Measurements from ENCODE around the gene SORCS2.

Gene SORCS2

GRCh38 chr4:7569810-7570783, 377.8 kb downstream of the SORCS2 start:
- no peak for TF ChIP-seq GATA2 (IDR thresholded peaks at IDR 0.05; ENCODE audit: low read depth, low read length)
- TF ChIP-seq GATA3 (IDR thresholded peaks at IDR 0.05; ENCODE audit: low read depth, low read length) = no peak

GRCh38 chr4:7571001-7571400, 378.7 kb downstream of the SORCS2 start:
- TF ChIP-seq GATA2 (IDR thresholded peaks at IDR 0.05; ENCODE audit: low read depth, low read length) = no peak
- no peak for TF ChIP-seq GATA3 (IDR thresholded peaks at IDR 0.05; ENCODE audit: low read depth, low read length)

- TF ChIP-seq GATA3 (IDR thresholded peaks at IDR 0.05; ENCODE audit: low read depth, low read length) (no peak), GATA2 (IDR thresholded peaks at IDR 0.05; ENCODE audit: low read depth, low read length) (no peak)
Measured at GRCh38 chr4:7571701-7572100, 379.4 kb downstream of the SORCS2 start.

- no peak for TF ChIP-seq GATA2 (IDR thresholded peaks at IDR 0.05; ENCODE audit: low read depth, low read length)
- no peak for TF ChIP-seq GATA3 (IDR thresholded peaks at IDR 0.05; ENCODE audit: low read depth, low read length)
Measured at GRCh38 chr4:7572894-7573293, 380.6 kb downstream of the SORCS2 start.

GRCh38 chr4:7573576-7574091, 381.3 kb downstream of the SORCS2 start:
- TF ChIP-seq GATA2 (IDR thresholded peaks at IDR 0.05; ENCODE audit: low read depth, low read length) (no peak), GATA3 (IDR thresholded peaks at IDR 0.05; ENCODE audit: low read depth, low read length) (no peak)

GRCh38 chr4:7574287-7575014, 382.1 kb downstream of the SORCS2 start:
- TF ChIP-seq GATA2 (IDR thresholded peaks at IDR 0.05; ENCODE audit: low read depth, low read length) = no peak
- no peak for TF ChIP-seq GATA3 (IDR thresholded peaks at IDR 0.05; ENCODE audit: low read depth, low read length)

GRCh38 chr4:7575426-7575825, 383.1 kb downstream of the SORCS2 start:
- TF ChIP-seq GATA3 (IDR thresholded peaks at IDR 0.05; ENCODE audit: low read depth, low read length) = no peak
- no peak for TF ChIP-seq GATA2 (IDR thresholded peaks at IDR 0.05; ENCODE audit: low read depth, low read length)

GRCh38 chr4:7581477-7581876, 389.1 kb downstream of the SORCS2 start:
- TF ChIP-seq GATA3 (IDR thresholded peaks at IDR 0.05; ENCODE audit: low read depth, low read length) (no peak), GATA2 (IDR thresholded peaks at IDR 0.05; ENCODE audit: low read depth, low read length) (no peak)

- no peak for TF ChIP-seq GATA3 (IDR thresholded peaks at IDR 0.05; ENCODE audit: low read depth, low read length)
- TF ChIP-seq GATA2 (IDR thresholded peaks at IDR 0.05; ENCODE audit: low read depth, low read length) = no peak
Measured at GRCh38 chr4:7582313-7583097, 390.2 kb downstream of the SORCS2 start.

GRCh38 chr4:7584098-7584497, 391.8 kb downstream of the SORCS2 start:
- no peak for TF ChIP-seq GATA3 (IDR thresholded peaks at IDR 0.05; ENCODE audit: low read depth, low read length)
- no peak for TF ChIP-seq GATA2 (IDR thresholded peaks at IDR 0.05; ENCODE audit: low read depth, low read length)

- no peak for TF ChIP-seq GATA3 (IDR thresholded peaks at IDR 0.05; ENCODE audit: low read depth, low read length)
- no peak for TF ChIP-seq GATA2 (IDR thresholded peaks at IDR 0.05; ENCODE audit: low read depth, low read length)
Measured at GRCh38 chr4:7584606-7585159, 392.3 kb downstream of the SORCS2 start.

GRCh38 chr4:7585768-7586167, 393.4 kb downstream of the SORCS2 start:
- no peak for TF ChIP-seq GATA3 (IDR thresholded peaks at IDR 0.05; ENCODE audit: low read depth, low read length)
- TF ChIP-seq GATA2 (IDR thresholded peaks at IDR 0.05; ENCODE audit: low read depth, low read length) = no peak

All from SH-SY5Y (cell line).